ENCODE measurements around the gene MYLK. TPM values are rescaled to one million over a fixed set of nuclear protein-coding genes. Genes with fewer than 3 reads are reported as not detected.

MYLK gene
- total RNA-seq, 1 donor from 2014 or later, result 4.3 TPM

GRCh38 chr3:123611082-123611481 lies 273.1 kb downstream of the MYLK start:
- TF ChIP-seq CTCF (IDR thresholded peaks at IDR 0.05; ENCODE audit: partially characterized antibody, unreplicated experiment), result no peak
- Mint-ChIP-seq H3K27ac (ENCODE audit: unreplicated experiment) (no peak overlapping the region), H3K4me3 (ENCODE audit: unreplicated experiment) (peak overlapping the region; percentile 6)

GRCh38 chr3:123610331-123610730 lies 273.8 kb downstream of the MYLK start:
- peaks cover 2% of the 10 kb centered on the region for H3K27me3 Mint-ChIP-seq (ENCODE audit: unreplicated experiment)
- H3K4me1 Mint-ChIP-seq (ENCODE audit: low read depth, unreplicated experiment), result peaks cover 31% of the 10 kb centered on the region
- H3K9me3 Mint-ChIP-seq (ENCODE audit: unreplicated experiment), result peaks cover 4% of the 10 kb centered on the region
- no peak for TF ChIP-seq CTCF (IDR thresholded peaks at IDR 0.05; ENCODE audit: partially characterized antibody, unreplicated experiment)
- H3K36me3 Mint-ChIP-seq (ENCODE audit: unreplicated experiment), result no peaks in the 10 kb centered on the region
- peak; percentile 63 for DNase-seq
- peak overlapping the region; percentile 71 for H3K4me3 Mint-ChIP-seq (ENCODE audit: unreplicated experiment)
- H3K27ac Mint-ChIP-seq (ENCODE audit: unreplicated experiment), result peak overlapping the region; percentile 69

More at GRCh38 chr3:123611082-123611481, 273.1 kb downstream of the MYLK start:
- peaks cover 4% of the 10 kb centered on the region for H3K9me3 Mint-ChIP-seq (ENCODE audit: unreplicated experiment)
- H3K36me3 Mint-ChIP-seq (ENCODE audit: unreplicated experiment), result no peaks in the 10 kb centered on the region
- H3K4me1 Mint-ChIP-seq (ENCODE audit: low read depth, unreplicated experiment), result peaks cover 31% of the 10 kb centered on the region
- peaks cover 2% of the 10 kb centered on the region for H3K27me3 Mint-ChIP-seq (ENCODE audit: unreplicated experiment)
- DNase-seq, result no peak

GRCh38 chr3:123609063-123609462 lies 275.1 kb downstream of the MYLK start:
- no peak for TF ChIP-seq CTCF (IDR thresholded peaks at IDR 0.05; ENCODE audit: partially characterized antibody, unreplicated experiment)
- Mint-ChIP-seq H3K27me3 (ENCODE audit: unreplicated experiment) (peaks cover 2% of the 10 kb centered on the region), H3K9me3 (ENCODE audit: unreplicated experiment) (peaks cover 4% of the 10 kb centered on the region), H3K4me3 (ENCODE audit: unreplicated experiment) (no peak overlapping the region), H3K4me1 (ENCODE audit: low read depth, unreplicated experiment) (peaks cover 30% of the 10 kb centered on the region), H3K36me3 (ENCODE audit: unreplicated experiment) (no peaks in the 10 kb centered on the region), H3K27ac (ENCODE audit: unreplicated experiment) (peak overlapping the region; percentile 67)
- no peak for DNase-seq

- peaks cover 2% of the 10 kb centered on the region for H3K27me3 Mint-ChIP-seq (ENCODE audit: unreplicated experiment)
- no peaks in the 10 kb centered on the region for H3K36me3 Mint-ChIP-seq (ENCODE audit: unreplicated experiment)
- peaks cover 4% of the 10 kb centered on the region for H3K9me3 Mint-ChIP-seq (ENCODE audit: unreplicated experiment)
- no peak for DNase-seq
- no peak overlapping the region for H3K4me3 Mint-ChIP-seq (ENCODE audit: unreplicated experiment)
- peaks cover 27% of the 10 kb centered on the region for H3K4me1 Mint-ChIP-seq (ENCODE audit: low read depth, unreplicated experiment)
- no peak for TF ChIP-seq CTCF (IDR thresholded peaks at IDR 0.05; ENCODE audit: partially characterized antibody, unreplicated experiment)
- H3K27ac Mint-ChIP-seq (ENCODE audit: unreplicated experiment), result peak overlapping the region; percentile 23
Observed at GRCh38 chr3:123608263-123608937, 275.7 kb downstream of the MYLK start.

GRCh38 chr3:123606527-123606926 lies 277.6 kb downstream of the MYLK start:
- H3K27ac Mint-ChIP-seq (ENCODE audit: unreplicated experiment), result no peak overlapping the region
- no peaks in the 10 kb centered on the region for H3K36me3 Mint-ChIP-seq (ENCODE audit: unreplicated experiment)
- no peak for TF ChIP-seq CTCF (IDR thresholded peaks at IDR 0.05; ENCODE audit: partially characterized antibody, unreplicated experiment)
- no peak overlapping the region for H3K4me3 Mint-ChIP-seq (ENCODE audit: unreplicated experiment)
- no peak for DNase-seq
- H3K9me3 Mint-ChIP-seq (ENCODE audit: unreplicated experiment), result peaks cover 4% of the 10 kb centered on the region
- H3K4me1 Mint-ChIP-seq (ENCODE audit: low read depth, unreplicated experiment), result peaks cover 16% of the 10 kb centered on the region
- peaks cover 2% of the 10 kb centered on the region for H3K27me3 Mint-ChIP-seq (ENCODE audit: unreplicated experiment)
